GM21737 (cell line): ENCODE measurements around the gene MRNIP.
A peak's percentile ranks its signal among the peaks of the same experiment; 100 is the strongest.

Experiments used
- ATAC-seq: cut with Tn5 transposase; IDR thresholded peaks from one replicate; pipeline ENCODE4 v1.9.1; 2021; ENCODE audit warnings: mild to moderate bottlenecking, moderate library complexity; ENCODE audit not compliant: unreplicated experiment

Gene MRNIP

DNA sequence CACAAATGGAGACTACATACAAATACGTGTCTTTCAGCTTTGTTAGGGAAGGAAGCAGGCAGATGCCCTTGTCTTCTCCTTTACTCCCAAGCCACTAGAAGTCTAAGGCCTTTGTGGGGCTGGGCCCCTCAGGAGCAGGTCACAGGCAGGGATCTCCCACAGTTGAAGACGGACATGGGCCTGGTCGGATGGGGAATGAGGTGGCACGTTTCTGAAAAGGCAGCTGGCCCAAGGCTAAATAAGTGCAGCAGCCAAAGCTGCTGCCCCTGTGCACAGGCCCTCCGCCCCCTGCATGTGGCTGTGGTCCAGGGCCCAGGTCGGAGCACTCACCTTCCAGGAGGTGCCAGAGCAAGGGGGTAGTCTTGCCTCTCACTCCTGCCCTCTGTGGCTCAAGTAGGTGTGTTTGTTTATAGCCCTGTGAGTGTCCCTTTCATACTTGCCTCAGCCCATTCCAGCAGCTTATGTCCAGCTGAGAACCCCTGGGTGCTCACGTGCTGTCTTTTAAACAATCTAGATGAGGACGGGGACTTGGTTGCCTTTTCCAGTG is 36.1 kb downstream of the MRNIP start:
- no peak for ATAC-seq

DNA sequence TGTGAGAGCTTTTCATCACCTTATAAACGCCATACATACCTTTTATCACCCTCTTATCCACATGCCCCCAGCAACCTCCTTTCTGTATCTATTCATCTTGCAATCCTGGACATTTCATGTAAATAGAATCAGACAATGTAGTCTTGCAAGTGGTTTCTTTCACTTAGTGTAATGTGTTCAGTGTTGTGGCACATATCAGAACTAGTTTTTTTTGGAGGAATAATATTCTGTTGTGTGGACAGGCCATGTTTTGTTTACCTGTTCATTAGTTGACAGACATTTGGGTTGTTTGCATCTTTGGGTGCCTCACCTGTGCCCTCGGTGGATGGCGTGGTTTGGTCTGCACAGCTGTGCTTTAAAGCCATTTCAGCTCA is 36.6 kb downstream of the MRNIP start:
- no peak for ATAC-seq

DNA sequence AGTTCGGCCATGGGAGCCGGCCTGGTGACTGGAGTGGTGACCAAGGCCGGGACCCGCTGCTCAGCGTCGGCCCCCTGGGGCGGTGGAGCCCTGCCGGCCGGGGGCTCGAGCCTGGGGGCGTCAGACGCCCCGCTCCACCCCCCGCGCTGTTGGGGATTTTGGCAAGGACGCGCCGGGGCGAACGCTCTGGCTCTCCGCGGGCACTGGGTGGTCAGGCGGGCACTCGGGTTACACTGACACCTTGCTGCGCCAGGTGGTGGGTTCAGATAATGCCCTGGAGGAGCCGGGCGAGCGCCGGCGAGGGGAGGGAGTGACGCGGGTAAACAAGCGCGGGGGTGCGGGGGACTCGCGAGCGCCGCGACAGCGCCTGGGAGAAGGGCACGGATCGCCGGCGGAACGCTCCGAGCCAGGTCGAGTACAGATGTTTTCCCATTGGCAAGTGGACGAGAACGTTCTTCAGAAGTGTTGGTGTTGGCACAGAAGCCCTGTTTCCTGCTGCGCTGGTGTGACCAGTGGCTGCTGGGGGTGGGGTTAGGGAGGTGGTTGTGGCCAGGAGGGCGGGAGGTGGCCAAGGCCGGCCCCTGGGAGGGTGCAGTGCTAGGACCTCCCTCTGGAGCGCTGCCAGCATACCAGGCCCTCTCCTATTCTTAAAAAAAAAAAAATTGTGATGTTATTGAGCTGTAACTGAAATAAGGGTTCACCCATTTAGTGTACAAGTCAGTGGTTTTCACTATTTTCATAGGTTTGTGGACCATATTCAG is 37.1 kb downstream of the MRNIP start:
- ATAC-seq, result peak; percentile 41

DNA sequence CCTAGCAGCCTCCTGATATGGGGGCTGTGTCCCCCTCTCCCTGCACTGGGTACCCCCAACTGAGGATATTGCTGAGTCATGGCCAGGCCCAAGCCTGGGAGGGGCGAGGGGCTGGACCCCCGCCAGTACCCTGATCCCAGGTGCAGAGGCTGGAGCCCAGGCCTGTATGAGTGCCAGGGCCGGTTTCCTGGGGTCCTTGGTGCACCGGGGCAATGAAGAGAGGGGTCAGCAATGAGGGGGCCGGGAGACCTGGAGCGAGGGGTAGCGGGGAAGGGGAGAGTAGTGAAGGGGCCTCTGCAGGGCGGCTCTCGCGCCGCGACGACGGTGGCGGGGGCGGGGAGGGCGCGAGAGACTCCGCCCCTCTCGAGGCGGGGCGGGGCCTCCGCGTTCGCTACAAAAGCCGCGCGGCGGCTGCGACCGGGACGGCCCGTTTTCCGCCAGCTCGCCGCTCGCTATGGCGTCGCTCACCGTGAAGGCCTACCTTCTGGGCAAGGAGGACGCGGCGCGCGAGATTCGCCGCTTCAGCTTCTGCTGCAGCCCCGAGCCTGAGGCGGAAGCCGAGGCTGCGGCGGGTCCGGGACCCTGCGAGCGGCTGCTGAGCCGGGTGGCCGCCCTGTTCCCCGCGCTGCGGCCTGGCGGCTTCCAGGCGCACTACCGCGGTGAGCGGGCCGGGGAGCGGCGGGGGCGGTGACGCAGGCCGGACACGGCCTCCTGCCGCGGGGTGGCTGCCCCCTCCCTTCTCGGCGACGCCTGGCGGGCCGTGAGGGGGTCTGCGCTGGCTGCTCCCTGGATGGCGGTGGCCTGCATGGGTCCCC is 37.9 kb downstream of the MRNIP start, which contains the start of gene SQSTM1:
TSS of gene SQSTM1 (plus strand) at position 423 of the 815 bp plus-strand sequence. CDS start at position 455, 32 bp downstream.
- peak; percentile 35 for ATAC-seq

DNA sequence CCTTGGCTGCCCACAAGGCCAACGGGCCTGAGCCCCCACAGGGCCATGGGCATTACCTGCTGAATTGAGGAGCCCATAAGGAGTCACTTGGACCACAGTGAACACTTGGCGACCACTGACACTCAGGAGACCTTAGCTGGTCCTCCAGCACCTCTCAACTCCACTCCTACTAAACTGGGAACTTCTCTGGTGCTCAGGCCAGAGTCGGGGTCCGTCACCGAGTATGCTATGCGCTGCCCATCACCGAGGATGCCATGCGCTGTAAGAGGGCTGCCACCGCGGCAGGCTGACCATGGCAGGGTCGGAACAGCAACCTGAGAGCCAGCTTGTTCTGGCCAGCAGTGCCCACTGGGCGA is 38.5 kb downstream of the MRNIP start:
- ATAC-seq, result no peak

DNA sequence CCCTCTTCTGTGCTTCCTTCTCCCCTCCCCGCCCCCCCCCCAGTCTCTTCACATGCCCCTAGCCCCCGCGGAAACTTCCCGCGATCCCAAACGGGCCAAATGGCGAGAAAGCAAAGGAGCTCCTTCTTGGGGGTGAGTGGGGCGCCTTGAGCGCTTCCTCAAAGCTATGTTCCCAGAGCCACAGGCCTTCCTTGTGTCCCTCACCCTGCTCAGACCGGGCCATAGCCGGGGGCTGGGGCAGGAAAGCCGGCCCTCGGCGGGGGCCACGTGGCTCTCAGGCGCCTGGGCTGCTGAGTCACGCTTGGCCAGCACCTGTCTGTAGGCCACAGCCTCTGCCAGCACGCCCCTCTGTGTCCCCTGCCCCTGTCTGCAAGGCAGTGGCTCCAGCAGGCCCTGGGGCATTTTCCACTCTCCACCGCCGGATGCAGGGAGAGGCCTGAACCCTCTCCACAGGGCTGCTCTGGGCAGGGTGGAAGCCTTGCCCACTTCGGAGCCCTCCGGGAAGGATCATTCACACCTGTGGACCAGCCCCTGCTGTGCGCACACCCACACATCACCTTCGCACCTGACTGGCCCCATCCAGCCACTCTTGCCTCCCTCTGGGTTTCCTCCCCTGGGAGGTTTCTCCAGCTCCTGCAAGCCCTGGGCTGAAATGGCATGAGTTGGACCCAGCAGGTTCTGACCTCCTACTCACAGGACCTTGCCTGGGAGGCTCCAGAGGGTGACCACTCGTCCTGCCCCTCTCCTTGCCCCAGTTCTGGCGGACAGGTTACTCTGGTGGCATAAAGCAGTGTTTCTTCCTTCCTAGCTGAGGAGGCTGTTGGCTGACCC is 39.1 kb downstream of the MRNIP start:
- no peak for ATAC-seq

DNA sequence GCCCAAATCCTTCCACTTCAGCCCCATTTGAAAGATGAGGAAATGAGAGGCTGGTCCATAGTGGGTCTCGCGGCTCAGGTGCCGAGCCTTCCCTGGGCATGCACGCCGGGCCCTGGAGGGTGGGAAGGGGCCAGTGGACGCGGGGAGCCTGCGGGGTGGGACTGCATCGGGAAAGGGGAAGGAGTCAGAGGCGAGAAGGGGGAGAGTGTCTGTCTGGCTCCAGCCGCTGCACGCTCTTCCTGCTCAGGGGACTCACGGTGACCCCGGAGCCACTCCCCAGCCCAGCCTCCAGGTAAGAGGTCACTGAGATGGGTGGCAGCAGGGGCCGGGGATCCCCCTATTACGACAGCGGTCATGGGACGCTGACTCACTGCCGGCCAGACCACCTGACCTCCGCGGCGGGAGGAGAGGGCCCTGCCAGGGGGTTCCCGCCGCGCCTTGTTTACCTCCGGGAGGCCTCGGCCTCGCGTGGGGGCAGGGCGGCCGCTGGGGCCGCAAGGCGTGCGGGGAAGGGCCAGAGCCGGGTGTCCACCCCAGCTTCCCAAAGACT is 39.8 kb downstream of the MRNIP start:
- ATAC-seq, result peak; percentile 56

DNA sequence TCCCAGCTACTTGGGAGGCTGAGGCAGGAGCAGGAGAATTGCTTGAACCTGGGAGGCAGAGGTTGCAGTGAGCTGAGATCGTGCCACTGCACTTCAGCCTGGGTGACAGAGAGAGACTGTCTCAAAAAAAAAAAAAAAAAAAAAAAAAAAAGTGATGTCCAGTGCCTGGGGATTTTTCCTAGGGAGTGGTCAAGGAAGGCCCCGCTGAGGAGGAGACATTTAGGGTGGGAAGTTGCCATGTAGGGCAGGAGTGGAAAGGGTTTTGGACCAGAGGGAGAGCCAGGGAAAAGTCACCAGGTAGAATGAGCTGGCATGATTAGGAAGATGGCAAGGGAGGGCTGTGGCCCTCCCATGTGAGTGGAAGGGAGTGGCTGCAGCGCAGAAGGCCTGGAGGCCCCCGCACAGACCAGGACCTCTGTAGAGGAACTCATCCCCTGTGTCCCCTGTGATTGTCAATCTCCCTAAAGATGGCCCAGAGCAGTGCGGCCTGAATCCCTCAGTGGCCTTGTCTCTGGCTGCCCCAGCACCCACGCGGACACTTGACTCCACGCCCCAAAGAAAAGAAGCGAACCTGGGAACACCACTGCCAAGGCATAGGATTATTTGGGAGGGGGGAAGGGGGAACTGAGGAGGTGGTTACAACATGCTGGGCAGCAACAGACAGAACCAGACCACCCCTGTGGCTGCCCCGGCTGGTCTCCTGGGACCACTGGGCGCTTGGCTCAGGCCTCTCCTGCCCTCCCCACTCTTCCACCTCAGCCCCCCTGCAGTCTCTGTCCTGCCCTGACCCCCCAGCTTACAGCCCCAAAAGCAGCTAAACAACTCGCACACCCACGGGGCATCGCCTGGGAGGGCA is 40.5 kb downstream of the MRNIP start:
- no peak for ATAC-seq

DNA sequence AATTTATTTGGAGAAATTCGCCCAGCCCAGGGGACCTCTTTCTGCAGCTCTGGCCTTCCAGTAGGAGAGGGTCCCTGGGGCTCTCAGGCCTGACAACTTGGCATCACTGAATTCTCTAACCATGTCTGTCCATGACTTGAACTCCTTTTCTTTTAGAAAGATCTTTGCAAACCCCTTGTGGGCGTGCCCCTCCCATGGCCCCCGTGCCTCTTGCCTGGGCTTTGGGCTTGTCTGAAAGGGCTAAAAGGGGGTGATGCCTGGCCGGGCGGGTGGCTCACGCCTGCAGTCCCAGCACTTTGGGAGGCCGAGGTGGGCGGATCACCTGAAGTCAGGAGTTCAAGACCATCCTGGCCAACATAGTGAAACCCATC is 41.2 kb downstream of the MRNIP start:
- ATAC-seq, result no peak

DNA sequence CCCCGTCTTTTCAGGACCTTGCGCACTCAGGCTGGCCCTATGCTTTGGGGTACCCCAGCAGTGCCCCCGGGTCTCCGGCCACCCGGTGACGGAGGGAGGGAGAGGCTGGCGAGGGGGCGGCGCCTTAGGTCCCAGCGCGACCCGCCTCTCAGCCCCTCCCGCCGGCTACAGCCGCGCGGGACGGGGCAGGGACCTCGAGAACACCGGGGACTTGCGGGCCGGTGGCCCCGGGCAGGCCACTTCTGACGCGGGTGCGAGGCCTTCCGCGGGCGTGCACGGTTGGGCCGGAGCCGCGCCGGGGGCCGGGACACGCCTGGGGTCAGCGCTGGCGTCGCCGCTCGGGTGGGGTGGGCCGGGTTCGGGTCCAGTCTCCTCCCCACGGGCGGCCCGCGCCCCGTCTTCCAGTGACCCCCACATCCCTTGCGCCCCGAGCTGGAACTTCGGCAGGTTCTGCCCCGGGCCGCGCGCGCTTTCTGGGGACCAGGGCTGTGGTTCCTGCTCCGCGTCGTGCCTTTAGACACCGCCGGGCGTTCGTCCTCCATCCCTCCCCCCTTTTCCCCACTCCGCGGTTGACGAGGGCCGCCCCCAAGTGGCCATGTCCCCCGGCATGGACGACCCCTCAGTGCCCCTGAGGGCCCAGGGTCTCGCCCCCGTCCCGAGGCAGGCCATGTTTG is 41.7 kb downstream of the MRNIP start:
- no peak for ATAC-seq

DNA sequence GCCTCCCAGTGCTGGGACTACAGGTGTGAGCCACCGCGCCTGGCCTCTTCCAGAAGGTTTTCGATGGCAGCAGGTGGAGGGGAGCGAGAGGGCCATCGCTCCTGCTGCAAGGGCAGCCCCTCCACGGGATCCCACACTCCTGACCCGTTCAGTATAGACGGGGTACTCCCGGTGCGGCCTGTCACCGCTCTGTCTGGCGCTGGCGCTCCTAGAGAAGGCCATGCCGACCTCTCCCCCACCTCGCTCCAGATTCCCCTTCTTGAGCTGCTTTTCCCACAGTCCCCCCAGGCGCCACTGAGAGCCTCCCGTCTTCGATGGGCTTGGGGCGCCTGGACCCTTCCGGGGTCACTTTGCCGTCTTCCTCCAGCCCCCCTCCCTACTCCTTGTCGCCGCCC is 42.2 kb downstream of the MRNIP start:
- ATAC-seq, result no peak

DNA sequence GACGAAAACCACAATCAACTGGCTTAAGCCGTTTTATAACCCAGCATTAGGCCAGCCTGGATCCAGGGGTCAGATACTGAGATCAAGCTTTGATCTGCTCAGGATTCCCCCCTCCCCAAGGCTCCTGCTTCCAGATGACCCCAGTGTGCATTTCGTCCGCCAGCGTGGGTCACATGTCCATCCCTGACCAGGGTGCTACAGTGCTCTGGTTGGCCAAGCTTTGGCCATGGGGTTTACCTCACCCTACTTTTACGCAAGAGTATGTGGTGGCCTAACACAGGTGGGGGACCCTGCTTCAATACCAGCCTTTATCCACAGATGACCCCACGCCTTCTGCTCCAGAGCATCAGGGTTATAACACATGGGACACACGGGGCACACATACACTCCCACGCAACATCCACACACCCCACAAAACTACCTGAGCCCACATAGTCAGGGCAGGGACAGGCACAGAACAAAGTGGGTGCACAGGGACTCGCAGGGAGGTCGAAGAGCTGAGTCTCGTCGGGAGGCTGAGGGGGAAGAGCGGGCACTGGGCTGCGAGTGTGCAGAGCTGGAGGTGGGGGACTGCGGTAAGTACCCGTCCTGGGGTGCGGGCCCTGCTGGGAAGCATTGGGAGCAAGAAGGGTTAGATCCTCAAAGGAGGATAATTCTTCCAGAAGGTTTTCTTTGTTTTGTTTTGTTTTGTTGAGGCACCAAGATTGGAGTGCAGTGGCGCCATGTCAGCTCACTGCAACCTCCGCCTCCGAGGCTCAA is 42.9 kb downstream of the MRNIP start:
- no peak for ATAC-seq

DNA sequence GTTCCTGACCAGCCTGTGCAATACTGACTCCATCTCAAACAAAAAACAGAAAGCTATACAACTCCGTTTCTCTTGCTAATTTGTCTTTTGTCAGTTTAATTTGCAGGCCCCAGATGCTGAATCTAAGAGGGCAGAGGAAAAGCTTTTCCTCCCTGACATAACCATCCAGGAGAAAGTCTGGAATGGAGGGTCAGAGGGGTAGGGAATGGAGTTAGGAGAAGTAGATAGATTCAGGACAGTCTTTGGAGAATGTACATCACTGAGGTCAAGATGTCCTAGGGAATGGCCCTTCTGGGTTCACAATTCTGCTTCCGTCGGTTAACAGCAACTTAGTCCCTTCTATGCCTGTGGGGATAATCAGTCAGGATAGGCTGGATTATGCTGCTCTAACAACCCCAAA is 44.5 kb downstream of the MRNIP start:
- ATAC-seq, result no peak

DNA sequence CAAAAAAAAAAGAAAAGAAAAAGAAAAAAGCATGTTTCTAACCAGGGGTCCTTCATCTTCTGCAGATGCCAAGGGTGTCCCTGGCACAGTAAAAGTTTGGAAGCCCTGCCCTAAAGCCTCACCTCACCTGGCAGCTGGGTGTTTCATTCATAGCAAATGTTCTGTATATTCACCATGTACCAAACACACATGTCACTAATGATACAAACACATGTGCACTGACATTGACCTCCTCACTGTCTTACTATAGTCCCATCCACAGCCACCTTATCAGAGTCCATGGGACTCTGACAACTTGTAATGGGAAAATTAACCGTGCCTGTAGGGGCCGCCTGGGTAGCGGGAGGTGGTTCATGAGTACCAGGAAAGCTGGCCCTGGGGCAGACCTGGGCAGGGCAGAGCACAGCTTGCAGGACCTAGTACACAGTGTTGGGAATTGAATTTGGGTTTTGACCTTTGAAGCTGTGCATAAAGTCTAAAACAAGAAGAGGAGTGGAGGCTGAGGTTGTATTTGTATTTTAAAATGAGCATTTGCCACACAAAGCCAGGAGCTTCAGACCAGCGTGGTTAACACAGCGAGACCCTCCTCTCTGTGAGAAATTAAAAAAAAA is 45.5 kb downstream of the MRNIP start:
- no peak for ATAC-seq

DNA sequence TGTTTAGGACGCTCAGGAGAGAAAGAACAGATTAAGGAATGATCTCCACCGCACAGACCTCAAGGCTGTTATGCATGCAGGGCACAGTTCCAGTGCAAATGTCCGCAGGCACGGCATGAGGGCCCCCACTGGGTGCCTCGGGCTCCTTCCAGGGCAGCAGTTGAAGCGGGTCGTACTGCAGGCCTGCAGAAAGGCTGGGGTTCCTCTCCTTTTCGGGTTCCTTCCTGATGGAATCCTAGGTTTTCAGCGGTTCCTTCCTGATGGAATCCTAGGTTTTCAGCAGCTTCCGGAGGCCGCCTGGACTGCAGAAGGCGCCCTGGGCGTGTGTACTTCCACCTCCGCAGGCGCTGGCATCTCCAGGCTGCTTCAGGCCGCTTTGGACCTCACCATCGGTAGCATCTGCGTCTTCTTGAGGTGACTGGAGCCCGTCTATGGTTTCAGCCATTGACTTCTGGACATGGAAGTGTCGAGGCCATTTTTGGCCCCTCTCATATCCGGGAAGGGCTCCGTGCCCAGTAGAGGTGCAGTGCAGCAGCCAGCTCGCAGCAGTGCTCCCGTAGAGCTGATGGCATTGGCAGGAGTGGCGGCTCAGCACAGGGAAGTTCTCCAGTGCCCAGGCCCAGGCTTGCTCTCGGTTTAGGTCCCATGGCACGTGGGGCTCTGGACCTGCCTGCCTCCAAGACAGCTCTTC is 46.3 kb downstream of the MRNIP start:
- no peak for ATAC-seq

DNA sequence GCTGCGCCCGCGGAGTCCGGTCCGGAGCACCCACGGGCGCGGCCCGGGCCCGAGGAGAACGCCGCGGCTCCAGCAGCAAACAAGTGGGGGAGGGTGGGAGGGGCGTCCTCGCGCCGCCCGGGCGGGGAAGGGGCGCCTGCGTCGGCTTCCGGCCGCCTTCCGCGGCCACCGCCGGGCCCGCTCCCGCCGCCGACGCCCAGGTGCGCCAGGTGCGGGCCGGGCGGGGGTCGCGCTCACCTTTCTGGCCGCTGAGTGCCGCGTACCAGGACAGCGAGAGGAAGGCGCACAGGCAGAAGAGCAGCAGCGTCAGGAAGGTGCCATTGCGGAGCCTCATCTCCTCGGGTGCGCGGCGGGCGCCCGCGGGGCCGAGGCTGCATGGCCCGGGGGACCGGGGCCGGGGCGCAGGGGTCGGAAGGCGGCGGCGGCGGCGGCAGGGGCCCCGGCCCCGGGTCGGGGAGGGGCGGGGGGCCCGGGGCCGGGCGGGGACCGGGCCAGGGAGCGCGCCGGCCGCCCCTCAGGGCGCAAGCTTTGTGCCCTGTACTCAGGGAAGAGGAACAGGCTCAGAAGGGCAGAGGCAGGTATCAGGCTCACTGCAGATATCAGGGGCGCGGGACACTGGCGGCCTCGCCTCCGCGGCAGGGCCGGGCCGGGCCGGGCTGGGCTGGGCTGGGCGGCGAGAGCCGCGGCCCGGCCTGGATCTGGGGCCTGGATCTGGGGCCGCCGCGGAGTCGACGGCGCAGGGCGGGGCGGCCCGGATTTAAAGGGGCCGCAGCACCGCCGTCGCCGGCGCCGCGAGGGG is 52.2 kb downstream of the MRNIP start, which contains the start of gene MGAT4B:
TSS of gene MGAT4B (minus strand) at position 617 of the 799 bp plus-strand sequence. CDS start at position 334, 283 bp downstream.
- peak; percentile 60 for ATAC-seq
